HG02884 (cell line): ENCODE results near the gene CXCR6.

Experiments
- ATAC-seq: cut with Tn5 transposase; IDR thresholded peaks from one replicate; pipeline ENCODE4 v1.9.1; 2021; ENCODE audit warnings: mild to moderate bottlenecking, moderate library complexity; ENCODE audit not compliant: unreplicated experiment

The CXCR6 gene

DNA sequence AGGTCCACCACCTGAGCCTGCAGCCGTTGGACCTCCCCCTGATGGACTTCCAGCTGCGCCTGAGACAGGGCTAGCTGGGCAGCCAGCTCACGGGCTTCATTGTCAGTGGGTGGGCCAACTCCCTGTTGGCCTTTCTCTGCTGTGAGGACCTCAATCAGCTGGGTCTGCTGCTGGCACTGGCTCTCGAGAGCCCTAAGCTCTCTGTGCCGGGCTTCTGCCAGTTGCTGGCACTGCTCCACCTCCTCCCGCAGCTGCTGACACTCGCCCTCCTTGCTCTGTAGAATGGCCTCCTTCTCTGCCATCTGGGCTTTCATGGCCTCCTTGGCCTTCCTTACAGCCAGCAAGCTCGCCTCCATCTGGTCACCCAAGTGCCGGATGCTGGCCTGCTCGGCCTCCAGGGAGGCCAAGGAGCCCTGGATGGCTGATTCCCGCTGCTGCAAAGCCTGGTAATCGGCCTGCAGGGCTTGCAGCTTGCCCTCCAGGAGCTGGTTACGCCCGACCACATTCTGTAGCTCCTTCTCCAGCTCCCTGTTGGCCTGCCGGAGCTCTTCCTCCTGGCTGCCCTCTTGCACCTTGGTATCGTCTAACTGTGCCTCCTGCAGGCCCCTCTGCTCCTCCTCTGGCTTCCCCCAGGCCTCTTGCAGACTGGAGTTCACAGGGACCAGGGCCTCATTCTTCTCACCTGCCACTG lies 23.8 kb downstream of the CXCR6 start:
- ATAC-seq: no peak

DNA sequence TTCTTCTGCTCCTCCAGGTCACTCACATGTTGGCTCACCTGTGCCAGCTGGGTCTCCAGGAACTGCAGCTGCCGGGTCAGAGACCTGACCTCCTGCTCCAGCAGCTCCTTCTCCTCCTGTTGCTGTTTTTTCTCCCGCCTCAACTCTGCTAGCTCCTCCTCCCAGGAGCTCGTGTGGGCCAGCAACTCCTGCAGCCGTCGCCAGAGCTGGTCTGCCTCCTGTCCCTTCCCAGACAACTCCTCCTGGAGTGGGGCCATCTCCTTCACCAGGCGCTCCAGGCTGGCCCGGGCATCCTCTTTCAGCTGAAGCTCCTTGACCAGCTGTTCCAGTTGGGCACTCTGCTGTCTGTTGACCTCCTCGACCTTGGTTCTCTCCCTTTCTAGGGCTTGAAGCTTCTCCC lies 24.5 kb downstream of the CXCR6 start:
- ATAC-seq: no peak

DNA sequence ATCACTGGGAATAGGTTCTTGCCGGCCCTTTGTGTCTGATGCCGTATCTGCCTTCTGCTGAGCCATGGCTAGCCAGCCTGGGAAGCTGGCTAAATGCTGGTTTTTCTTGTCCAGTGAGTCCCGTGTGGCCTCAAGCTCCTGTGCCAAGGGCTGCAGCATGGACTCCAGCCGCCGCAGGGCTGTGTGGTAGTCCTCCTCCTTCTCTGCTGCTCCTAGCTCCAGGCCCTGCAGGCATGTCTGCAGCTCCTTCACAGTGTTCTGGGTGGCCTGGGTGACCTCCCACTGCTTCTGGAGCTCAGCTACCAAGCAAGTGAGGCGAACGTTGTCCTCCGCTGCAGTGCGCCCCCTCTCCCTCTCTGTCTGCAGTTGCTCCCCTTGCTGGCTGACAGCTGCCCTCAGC lies 24.9 kb downstream of the CXCR6 start:
- no peak for ATAC-seq

DNA sequence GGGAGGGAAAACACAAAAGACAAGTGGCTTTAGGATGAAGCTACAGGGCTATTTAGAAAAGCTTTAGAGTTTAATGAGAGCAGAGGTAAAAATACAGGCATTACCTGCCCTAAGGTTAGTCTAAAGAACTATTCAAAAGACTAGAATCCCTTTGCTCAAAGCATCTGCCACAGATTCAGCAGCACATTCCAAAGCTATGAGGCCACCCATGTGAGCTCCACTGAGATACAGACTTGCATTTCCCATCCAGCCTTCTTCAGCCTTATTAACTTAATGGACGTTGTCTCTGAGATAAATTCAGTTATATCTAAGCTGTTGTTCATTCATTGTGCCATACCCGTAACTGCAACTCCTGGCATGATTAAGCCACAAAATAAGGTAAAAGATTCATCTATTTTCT lies 25.4 kb downstream of the CXCR6 start:
- ATAC-seq: no peak

DNA sequence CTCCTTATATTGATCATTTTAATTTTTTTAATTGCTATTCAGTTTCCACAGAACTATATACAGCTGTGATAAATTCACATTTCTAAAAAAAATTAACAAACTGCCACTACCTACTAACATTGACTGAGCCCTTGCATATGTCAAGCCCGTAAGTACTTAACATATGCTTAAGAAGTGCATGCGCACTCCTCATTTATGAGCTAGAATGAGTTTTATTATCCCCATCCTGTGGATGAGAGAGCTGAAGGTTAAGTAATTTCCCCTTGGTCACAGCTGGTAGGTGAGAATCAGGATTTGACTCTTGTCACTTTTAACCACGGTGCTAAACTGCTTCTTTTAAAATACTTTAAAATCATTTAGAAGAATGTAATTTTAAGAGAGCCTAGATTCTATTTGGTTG lies 25.9 kb downstream of the CXCR6 start:
- ATAC-seq: no peak

DNA sequence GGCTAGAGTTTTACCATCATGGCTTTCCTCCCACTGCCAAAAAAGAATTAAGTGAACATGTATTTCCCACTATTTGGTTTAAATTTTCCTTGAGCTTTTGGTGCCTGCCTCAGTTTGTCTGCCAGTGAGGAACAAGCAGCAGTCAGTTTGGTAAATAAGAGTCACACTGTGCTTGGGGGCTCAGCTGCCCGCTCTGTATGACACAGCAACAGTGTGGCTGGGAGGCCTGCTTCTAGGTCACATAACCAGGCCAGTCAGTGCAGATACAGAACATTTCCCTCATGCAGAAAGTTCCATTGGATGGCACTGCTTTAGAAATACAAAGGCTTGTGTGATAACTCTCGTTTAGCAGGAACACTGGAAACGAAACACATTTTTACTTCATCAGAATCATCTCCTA lies 26.7 kb downstream of the CXCR6 start:
- ATAC-seq: no peak

DNA sequence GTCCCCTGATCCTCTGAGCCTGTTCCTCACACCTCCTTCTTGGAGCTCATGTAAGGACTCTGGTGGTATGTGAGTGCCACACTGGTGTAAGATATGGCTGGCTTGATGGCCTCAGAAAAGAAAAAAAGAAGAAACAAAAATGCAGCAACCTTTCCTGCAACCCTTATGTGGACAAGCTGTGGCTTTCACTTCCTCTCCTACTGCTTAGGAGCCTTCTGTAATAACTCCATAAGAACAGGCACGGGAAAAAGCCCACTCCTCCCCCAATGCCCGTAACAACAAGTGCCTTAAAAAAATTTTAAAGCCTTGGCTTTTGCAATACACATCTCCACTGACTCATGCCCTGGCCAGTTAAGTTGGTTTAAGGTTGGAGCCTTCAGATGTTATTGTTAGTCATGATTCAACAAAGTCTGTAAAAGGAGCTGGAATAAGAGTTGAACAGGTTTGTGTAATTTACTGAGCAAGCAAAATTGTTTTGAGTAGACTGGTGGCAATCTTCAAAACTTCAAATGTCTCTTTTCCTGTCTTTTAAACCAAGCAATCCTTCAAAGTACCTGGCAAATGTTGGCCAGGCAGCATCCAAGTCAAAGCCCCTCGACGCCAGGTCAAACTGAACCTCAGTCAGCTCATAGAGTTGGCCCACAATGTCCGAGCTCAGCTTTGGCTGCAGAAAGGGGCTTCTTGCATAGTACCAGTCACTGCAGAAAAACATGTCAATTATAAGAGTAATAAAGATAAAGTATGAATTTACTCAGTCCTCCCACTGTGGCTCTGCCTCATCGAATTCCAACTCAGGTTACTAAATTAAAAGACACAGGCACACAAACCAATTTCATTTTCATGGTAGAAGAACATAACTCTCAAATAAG lies 29.5 kb downstream of the CXCR6 start:
- ATAC-seq: no peak

DNA sequence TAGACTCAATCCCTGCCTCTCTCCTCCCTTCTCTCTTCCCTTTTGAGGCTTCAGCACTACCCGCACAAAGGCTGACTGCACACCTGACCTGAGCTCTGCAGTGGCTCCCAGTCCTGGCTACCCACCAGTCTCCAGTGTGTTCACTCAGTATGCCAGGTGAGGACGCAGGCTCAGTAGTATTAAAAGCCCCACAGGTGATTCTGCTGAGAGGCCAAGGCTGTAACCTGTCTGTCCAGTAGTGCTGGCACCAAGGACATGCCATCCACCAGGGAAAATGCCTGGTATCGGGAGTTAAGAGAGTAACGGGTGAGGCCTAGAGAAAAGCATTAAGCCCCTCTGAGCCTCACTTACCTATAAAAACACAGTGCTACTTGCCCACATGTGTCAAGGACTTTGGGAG lies 31.4 kb downstream of the CXCR6 start:
- no peak for ATAC-seq

DNA sequence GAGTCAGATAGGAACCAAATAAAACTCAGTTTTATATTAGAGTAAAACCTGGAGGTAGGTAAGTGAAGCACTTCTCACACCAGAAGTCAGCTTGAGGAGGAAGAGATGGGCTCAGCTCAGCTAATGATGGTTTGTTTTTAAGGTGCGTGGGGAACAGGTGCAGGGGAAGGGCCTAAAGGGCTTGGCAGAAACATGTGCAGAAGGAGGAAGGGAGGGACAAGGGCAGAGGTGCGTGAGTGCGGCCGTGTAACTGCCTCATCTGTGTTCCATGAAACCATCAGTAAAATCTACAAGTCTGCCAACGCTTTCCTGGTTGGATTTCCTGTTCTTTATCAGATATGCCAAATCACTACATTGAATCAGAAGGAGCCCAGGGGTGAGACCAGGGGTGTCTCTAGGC lies 32.4 kb downstream of the CXCR6 start:
- ATAC-seq: no peak

DNA sequence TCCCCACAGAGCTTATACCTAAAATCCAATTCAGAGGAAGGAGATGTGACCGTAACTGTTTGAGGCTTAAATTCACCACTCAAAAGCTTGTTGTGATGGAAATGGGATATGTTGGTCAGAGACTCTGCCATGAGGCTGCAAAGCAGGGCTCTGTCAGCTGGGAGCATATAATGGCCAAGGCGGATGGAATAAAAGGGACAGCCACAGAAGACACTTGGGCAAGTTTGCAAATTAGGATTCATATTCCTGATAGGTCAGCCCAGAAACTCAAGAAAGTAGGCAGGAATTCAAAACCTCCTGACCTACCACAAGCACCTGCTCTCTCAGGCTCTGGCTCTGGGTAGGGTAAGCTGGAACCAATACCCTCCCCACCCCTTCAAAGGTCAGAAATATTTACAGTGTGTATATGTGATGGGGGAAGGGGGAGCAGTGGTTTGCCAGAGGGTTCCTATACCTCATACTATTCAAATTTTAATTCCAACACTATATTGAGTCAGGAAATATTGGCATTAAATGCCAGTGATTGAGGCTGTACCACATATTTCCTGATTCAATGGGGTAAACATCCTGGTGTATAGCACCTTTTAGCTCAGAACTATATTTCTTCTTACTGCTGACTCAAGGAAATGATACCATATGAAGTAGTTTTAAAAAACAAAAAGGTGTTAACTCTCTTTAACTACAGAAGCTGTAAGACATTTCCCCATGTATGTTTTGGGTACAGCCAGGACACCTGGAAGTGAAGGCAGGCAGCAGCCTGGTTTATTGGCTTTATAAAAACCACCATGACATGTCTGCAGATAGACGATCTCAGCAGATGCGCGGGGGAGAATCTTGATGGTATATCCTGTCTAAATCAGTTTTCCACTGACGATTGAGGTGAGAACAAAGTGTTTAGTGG lies 33.2 kb downstream of the CXCR6 start:
- no peak for ATAC-seq

DNA sequence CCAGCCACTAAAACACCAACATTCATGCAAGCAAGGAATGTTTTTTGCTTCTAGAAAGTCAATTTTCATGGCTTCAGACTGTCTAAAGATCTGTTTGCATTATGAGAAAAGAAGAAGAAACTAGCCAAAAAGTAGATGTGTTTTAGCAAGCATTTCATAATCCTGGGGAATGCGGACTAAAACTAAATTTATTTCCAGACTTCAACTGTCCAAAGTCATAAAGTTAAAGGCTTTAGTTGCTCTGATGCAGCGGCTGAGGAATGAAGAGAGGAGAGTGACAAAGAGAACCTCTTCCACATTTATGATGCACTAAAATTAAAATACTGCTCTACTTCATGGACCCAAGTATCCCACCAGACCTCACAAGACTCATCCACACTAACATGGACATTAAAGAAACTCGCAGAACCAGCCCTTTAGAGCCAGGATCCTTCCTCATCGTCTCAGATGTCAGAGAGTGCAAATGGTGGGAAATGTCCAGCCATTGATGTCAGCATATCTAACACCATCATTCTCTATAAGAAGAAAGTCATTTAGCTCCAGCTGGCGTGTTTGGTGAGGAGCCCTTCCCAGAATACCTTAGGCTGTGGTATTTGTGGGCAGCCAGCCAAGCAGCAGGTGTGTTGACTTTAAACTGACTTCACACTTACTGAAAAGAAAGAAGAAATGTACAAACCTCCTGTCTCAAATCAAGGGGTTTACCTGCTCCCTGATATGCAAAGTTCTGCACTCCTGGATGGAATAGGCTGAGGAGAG lies 34.9 kb downstream of the CXCR6 start:
- no peak for ATAC-seq

DNA sequence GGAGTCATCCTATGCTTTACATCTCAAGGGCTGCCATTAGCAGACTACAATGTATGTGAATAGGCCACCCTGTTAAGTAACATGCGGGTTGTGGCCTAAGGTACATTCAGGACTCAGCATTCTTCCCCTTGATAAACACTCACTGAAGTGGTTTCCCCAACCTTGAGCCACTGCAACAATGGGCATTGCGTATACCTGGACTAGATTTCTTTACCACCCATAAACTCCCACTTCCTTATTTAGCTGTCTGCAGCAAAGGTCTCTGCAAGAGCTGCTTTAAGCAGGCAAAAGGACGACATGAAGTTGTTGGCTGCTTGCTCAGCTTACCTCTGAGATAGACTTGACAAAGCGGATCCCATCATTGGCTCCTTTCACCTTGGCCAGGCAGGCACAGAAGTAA lies 36.1 kb downstream of the CXCR6 start:
- ATAC-seq: no peak

DNA sequence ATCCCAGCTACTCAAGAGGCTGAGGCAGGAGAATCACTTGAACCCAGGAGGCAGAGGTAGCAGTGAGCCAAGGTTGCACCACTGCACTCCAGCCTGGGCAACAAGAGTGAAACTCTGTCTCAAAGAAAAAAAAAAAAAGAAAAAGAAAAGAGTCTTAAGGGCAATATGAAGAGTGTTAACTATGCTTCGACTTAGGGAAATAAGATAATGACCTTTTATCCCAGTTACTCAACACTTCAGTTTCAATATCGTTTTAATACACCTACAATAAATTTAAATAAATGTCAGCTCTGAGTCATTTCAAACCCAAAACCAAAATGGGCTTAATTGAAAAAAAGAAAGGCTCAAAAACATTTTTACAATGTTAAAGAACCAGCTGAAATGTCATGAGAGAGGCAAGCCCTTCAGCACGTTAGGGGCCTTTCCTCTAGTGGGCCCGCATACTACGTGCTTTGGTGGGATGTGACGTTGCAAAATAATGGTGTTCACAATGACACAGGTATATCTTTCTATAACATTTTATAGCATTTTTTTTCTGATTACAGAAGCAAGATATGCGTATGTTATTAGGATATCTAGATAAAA lies 37.1 kb downstream of the CXCR6 start:
- ATAC-seq: no peak

DNA sequence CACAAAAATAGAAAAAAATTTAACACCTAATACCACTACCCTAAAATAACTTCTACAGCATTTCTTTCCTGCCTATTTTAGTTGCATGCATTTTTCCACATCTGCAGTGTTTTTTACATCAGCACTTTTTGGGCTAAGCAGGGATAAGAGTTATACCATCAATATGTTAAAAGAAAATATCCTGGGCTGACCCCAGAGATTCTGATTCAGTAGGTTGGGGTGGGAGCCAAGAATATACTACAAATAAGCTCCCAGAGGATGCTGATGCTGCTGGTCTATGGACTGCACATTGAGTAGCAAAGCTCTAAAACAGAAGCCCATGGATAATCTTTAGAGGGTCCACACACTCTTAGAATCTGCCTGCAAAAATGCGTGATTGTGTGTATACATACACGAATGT lies 37.6 kb downstream of the CXCR6 start:
- no peak for ATAC-seq

DNA sequence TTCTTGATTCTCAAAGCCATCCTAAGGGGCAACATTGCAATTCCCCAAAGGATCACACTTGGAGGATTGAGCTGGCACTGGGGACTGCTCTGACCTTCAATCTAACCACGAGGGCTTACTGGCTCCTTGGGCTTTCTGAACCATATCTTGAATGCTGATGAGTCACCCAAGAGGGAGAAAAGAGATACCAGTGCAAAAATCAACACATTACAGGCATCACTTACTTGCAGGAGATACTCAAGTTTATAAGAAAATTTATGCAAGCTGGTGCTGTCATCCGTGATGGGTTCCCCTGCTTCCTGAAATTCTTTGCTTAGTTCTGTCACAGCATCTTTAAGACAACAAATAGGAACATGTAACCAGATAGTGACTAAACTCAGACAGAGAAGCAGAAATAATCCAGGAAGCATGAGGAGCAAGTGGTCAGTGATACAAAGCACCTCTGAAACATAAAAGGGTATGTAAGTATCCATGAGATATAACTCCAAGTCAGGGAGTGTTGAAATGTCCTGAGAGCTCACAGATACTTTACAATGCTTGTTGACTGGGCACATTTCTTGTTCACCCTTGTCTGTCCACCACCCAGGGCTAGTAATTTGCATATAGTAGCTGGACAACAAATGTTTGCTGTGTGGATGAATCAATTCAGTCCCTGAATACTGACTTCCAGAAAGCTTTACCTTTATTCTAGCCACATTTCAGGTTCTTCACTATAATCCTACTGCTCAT lies 38.2 kb downstream of the CXCR6 start:
- no peak for ATAC-seq

DNA sequence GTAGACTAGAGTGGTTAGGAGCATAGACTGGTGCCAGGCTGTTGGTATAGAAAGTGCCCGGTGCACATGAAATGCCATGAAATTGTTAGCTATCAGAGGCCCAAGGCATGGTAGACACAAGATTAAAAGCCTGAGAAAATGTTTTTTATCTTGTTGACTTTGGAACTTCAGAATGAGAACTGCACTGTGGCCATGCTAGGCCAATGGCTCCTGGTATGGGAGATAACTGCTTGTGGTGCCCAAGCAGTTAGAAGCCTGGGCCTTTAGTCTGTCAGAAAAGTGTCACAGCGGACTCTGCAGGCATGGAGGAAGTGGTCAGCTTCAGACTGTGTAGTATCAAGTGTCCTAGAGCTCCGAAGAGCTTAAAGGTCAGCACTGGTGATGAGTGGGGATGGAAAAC lies 40.5 kb downstream of the CXCR6 start:
- no peak for ATAC-seq

DNA sequence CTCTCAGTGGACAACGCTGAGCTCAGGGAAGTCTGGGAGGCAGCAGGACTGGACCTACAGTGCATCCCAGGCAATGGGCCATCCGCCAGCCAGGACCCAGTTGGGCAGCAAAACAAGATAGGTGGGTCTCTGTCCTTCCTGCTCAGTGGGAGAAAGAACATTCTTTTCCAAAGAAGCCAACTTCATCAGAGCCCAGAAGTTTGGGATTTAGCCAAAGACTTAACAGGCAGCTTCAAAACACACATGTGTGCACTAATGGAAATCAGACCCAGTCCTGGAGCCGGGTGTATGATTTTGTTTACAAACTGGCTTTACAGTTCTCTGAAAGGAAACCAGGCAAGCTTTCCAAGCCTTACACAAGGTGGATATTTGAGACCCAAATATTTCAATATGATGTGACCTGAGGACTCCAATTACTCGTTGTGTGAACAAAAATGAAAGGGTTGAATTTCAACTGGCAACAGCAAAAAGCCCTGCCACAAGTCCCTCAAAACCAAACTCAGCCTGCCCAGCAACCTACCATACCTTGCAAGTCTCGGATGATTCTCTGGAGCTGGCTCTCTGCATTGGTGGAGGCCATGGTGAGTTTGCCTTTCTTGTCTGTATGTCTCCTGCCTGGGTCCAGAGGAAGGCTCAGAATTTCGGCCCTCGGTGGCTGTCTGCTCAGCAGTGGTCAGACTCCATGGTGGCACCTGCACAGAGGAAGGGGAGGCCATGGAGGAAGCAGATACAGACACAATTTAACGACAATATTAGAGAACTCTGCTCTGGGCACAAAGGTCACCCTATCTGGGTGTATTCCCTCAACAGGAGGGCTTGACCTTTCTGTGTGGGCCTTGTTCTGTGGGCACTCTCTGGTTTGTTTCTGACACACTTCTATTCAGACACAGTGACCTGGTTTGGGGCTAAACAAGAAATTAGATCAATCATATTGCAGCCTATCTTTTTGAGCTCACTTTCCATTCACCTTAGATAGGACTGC lies 41.4 kb downstream of the CXCR6 start:
- ATAC-seq: no peak

DNA sequence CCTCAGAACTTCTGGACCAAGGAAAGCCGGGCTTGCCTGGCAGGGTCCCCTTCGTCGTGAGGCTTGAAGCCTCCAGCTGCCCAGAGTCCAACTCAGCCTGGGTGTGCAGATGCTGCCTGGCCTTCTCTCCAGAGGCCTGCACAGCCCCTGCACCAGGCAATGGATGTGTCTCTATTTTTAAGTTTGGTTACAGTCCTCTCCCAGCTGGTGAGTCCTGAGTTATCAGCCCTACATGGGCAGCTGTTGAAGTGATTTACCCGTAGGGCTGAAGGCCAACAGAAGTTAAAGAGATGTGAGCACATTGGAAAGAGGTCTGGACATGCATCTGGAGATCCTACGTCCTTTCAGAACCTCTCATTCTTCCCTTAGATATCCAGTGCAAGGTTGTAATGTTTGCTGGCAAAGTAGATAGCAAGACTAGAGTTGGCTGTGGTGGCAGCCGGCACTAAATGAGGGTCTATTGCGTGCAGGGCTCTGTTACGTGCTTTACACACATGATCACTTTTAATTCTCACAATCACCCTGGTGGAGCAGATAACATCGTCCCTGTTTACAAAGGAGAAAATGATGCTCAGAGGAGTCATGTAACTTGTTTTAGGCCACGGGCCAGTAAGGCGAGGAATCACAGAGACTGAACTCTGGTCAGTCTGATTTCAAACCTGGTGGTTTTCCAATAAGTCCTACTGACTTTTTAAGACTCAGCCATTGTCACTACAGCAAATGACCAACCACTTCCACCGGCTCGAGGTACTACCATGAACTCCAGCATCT lies 42.5 kb downstream of the CXCR6 start:
- ATAC-seq: no peak
